Ishikawa (cell line): ENCODE results near the gene ZNF862.

Source experiments
- CEBPB ChIP-seq: IDR thresholded peaks from 2 replicates; pipeline ENCODE4 v1.6.1; 2012
- CREB1 ChIP-seq: IDR thresholded peaks from 2 replicates; pipeline ENCODE4 v1.6.1; 2012; ENCODE audit warnings: low read depth
- MAX ChIP-seq: IDR thresholded peaks from 2 replicates; pipeline ENCODE4 v1.6.1; 2012

GRCh38 chr7:149794661-149795060 lies 43.5 kb upstream of the ZNF862 start:
- TF ChIP-seq CREB1, result no peak
- peak; percentile 54 for TF ChIP-seq MAX
- TF ChIP-seq CEBPB, result no peak
